Ovary (tissue), 9 donors: ENCODE results near the gene CTSF. TPM values are rescaled to one million over a fixed set of nuclear protein-coding genes. Genes with fewer than 3 reads are reported as not detected.

Source experiments
- DNase-seq, 5 donors: peaks; one replicate each; pipeline ENCODE4 v3.0.0-alpha.2; 2019 to 2020
- H3K27ac ChIP-seq, 2 donors: fragments of 200-600 bp; one replicate each; pipeline versions ENCODE4 v1.5.1 to v1.8.0; 2019 to 2022
- H3K27me3 ChIP-seq: fragments of 200-600 bp; one replicate; pipeline ENCODE4 v1.8.0; 2022
- H3K36me3 ChIP-seq: fragments of 200-600 bp; sonication (generic); one replicate; pipeline ENCODE4 v1.5.1; 2019
- H3K4me1 ChIP-seq: one replicate; pipeline ENCODE4 v1.8.1; 2013; ENCODE audit warnings: mild to moderate bottlenecking, moderate library complexity; ENCODE audit not compliant: insufficient read depth
- H3K4me3 ChIP-seq: fragments of 200-600 bp; sonication (generic); one replicate; pipeline ENCODE4 v1.5.1; 2017
- H3K9me3 ChIP-seq, 2 donors: fragments of 200-600 bp in 1 of 2; sonication (generic) in 1 of 2; one replicate each; pipeline versions ENCODE4 v1.5.1 to v1.8.1; 2013 to 2019; ENCODE audit warnings: mild to moderate bottlenecking in 1 of 2, moderate library complexity in 1 of 2
- CTCF ChIP-seq, 3 donors: fragments of 450-650 bp in 2 of 3; fragments of 200-600 bp in 1 of 3; IDR thresholded peaks; one replicate each; pipeline versions ENCODE4 v1.5.1 to v1.8.0; 2016 to 2022; ENCODE audit warnings: antibody characterized with exemption in 3 of 3, mild to moderate bottlenecking in 1 of 3
- EP300 ChIP-seq: sonication (generic); formaldehyde crosslinking; IDR thresholded peaks from one replicate; pipeline ENCODE4 v1.6.1; 2017; ENCODE audit warnings: antibody characterized with exemption
- POLR2A ChIP-seq: fragments of 450-650 bp; IDR thresholded peaks from one replicate; pipeline ENCODE4 v1.6.1; 2017; ENCODE audit warnings: antibody characterized with exemption, mild to moderate bottlenecking, moderate library complexity
- WGBS, 3 donors: extraction: QIAGEN DNeasy Blood & Tissue Kit in 1 of 3; methylation state at CpG; one replicate each; pipeline versions ENCODE4 v1.1.5 to v1.1.7; 2013 to 2017; 5-methylcytosine and 5-hydroxymethylcytosine counted together
- intact Hi-C, 4 donors: fragments of 100-400 bp; cut with DNase I; formaldehyde crosslinking; loops; one replicate each; pipeline versions ENCODE4 v1.11.0 to v1.15.1; 2022 to 2023
- polyA plus RNA-seq, 2 donors: library from polyadenylated mRNA; stranded (reverse); fragments of 200-250 nt in 1 of 2; fragments of 350-450 nt in 1 of 2; fragmentation: Illumina TruSeq in 1 of 2; extraction: RNeasy Lipid Tissue Mini Kit (QIAGEN cat#74804) in 1 of 2; gene quantifications; one replicate each; pipeline ENCODE4 v1.2.3, GENCODE V29; 2013 to 2014
- total RNA-seq, 7 donors: library from RNA; depleted of rRNA in 2 of 7; stranded (reverse); fragments of >200 nt in 2 of 7; fragmentation: NEBNext Ultra II Directional in 3 of 7; extraction: Animal tissue kit (Norgen Biotek cat#: 25700) in 3 of 7; gene quantifications; one replicate each; pipeline versions ENCODE4 v1.1.0 to v1.2.4, GENCODE V29; 2016 to 2023
- donor health status: DM: no; HTN: no; CAD: no; lungs with moderate emphysema.
- donor health status: DM: no; HTN: no; CAD: no.
- donor health status: Bipolar disorder and iron deficiency.
- donor health status: DM: yes; HTN: yes; CAD: no.
- donor health status: DM: no; HTN: no; CAD: no.
- donor health status: DM: yes; HTN: yes; CAD: no.

The CTSF gene
- total and polyA plus RNA-seq, 9 donors: 52.6 to 222 (median 158) TPM

GRCh38 chr11:66603072-66603471, 34.7 kb upstream of the CTSF start:
- Histone ChIP-seq H3K27me3 (no peaks in the 10 kb centered on the region), H3K27ac (no peak overlapping the region), H3K4me3 (no peak overlapping the region), H3K4me1 (peaks cover 3% of the 10 kb centered on the region), H3K9me3 (no peaks in the 10 kb centered on the region), H3K36me3 (no peaks in the 10 kb centered on the region)
- TF ChIP-seq CTCF (IDR thresholded peaks at IDR 0.05) (no peak), EP300 (no peak), POLR2A (no peak)
- intact Hi-C loops: no loop called here
- no peak for DNase-seq
- WGBS, 3 donors: 89 to 95% (median 94%) methylated on average over 6 of the region's 6 CpGs

GRCh38 chr11:66600631-66601233, 32.3 kb upstream of the CTSF start:
- no peaks in the 10 kb centered on the region for H3K27me3 ChIP-seq
- peaks cover under 1% of the 10 kb centered on the region for H3K4me1 ChIP-seq
- no peak overlapping the region for H3K27ac ChIP-seq
- no peak for DNase-seq
- WGBS, 3 donors: 82 to 93% (median 92%) methylated on average over 4 of the region's 4 CpGs
- TF ChIP-seq POLR2A (no peak), CTCF (IDR thresholded peaks at IDR 0.05) (no peak), EP300 (no peak)
- intact Hi-C loops: no loop called here
- no peak overlapping the region for H3K4me3 ChIP-seq
- no peaks in the 10 kb centered on the region for H3K9me3 ChIP-seq
- no peaks in the 10 kb centered on the region for H3K36me3 ChIP-seq

- peaks cover 2% of the 10 kb centered on the region for H3K4me1 ChIP-seq
- no peaks in the 10 kb centered on the region for H3K36me3 ChIP-seq
- H3K9me3 ChIP-seq: no peaks in the 10 kb centered on the region
- H3K4me3 ChIP-seq: no peak overlapping the region
- 80 to 89% (median 89%) methylated on average over 2 of the region's 2 CpGs for WGBS, 3 donors
- TF ChIP-seq POLR2A: no peak
- no peak for TF ChIP-seq CTCF (IDR thresholded peaks at IDR 0.05)
- TF ChIP-seq EP300: no peak
- no peak overlapping the region for H3K27ac ChIP-seq
- no peak for DNase-seq
- H3K27me3 ChIP-seq: no peaks in the 10 kb centered on the region
- intact Hi-C loops: no loop called here
Measured at GRCh38 chr11:66600219-66600618, 31.8 kb upstream of the CTSF start.

DNA sequence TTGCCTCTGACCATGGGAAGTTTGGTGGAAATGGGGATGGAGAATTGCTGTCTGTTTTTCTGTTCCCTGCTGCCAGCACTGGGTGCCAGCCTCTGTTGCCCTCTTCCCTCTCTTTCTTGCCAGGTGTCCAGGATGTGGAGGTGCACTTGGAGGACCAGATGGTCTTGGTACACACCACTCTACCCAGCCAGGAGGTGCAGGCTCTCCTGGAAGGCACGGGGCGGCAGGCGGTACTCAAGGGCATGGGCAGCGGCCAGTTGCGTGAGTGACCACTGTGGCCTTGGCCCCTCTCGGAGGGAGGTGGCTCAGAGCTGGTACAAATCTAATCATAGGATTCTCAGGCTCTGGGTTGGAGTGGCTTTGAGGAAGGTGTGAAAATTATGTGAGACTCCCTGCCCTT, 30.6 kb upstream of the CTSF start:
- intact Hi-C loops: loop anchor here in 1 of 4 donors (10.0 kb wide), 1 partner anchor 76 kb away; the partner anchor contains the start of gene RBM4B
- peaks cover 8% of the 10 kb centered on the region for H3K4me1 ChIP-seq
- 92 to 96% (median 96%) methylated on average over 6 of the region's 6 CpGs for WGBS, 3 donors
- TF ChIP-seq CTCF (IDR thresholded peaks at IDR 0.05) (no peak), POLR2A (no peak), EP300 (no peak)
- no peak overlapping the region for H3K4me3 ChIP-seq
- H3K27me3 ChIP-seq: no peaks in the 10 kb centered on the region
- no peak for DNase-seq
- no peak overlapping the region for H3K27ac ChIP-seq
- H3K9me3 ChIP-seq: no peaks in the 10 kb centered on the region
- no peaks in the 10 kb centered on the region for H3K36me3 ChIP-seq
